Activated B cell treated with CpG ODN at 0.5 μM for 24 hours (primary cell): Measurements from ENCODE around the gene FOXD3. TPM values are rescaled to one million over a fixed set of nuclear protein-coding genes. Genes with fewer than 3 reads are reported as not detected.
A peak's percentile ranks its signal among the peaks of the same experiment; 100 is the strongest.

Source experiments
- ATAC-seq: fragments of 200-7000 bp; cut with Tn5 transposase; one replicate; pipeline ENCODE4 v1.10.0; 2021; ENCODE audit warnings: low read depth, mild to moderate bottlenecking, moderate library complexity
- CTCF ChIA-PET: fragments of 350-600 bp; sonication (Branson Sonifier 250); formaldehyde crosslinking; loops from one replicate; lab custom pipeline; 2021; ENCODE audit warnings: antibody characterized with exemption; lab: Charles Lee
- POLR2A ChIA-PET: fragments of 350-600 bp; sonication (Branson Sonifier 250); formaldehyde crosslinking; loops from one replicate; lab custom pipeline; 2021; ENCODE audit warnings: antibody characterized with exemption; lab: Charles Lee
- DNase-seq: peaks from one replicate; pipeline ENCODE4 v3.0.0; 2022
- H3K27ac Mint-ChIP-seq: one replicate; pipeline ENCODE4 v1.8.0; 2020; ENCODE audit warnings: mixed read lengths
- H3K27me3 Mint-ChIP-seq: one replicate; pipeline ENCODE4 v1.8.0; 2021; ENCODE audit warnings: mixed read lengths
- H3K36me3 Mint-ChIP-seq: one replicate; pipeline ENCODE4 v1.8.0; 2021; ENCODE audit warnings: low read depth, mixed read lengths
- H3K4me1 Mint-ChIP-seq: one replicate; pipeline ENCODE4 v1.8.0; 2021; ENCODE audit warnings: mixed read lengths
- H3K4me3 Mint-ChIP-seq: one replicate; pipeline ENCODE4 v1.8.0; 2020; ENCODE audit warnings: mild to moderate bottlenecking, mixed read lengths
- H3K9me3 Mint-ChIP-seq: one replicate; pipeline ENCODE4 v1.8.0; 2020; ENCODE audit warnings: mixed read lengths
- CTCF ChIP-seq: fragments of 200-600 bp; IDR thresholded peaks from one replicate; pipeline ENCODE4 v1.8.0; 2022; ENCODE audit warnings: antibody characterized with exemption, mild to moderate bottlenecking
- intact Hi-C: fragments of 100-400 bp; cut with micrococcal nuclease; formaldehyde crosslinking; loops from one replicate; pipeline ENCODE4 v1.15.1; 2024
- total RNA-seq: library from RNA; stranded (reverse); gene quantifications from 2 replicates; pipeline ENCODE4 v1.2.3, GENCODE V29; 2022

Gene FOXD3
- total RNA-seq, 1 donor from 2014 or later: not detected

GRCh38 chr1:63316984-63317816 lies 5.2 kb upstream of the FOXD3 start:
- Mint-ChIP-seq H3K27me3 (peaks cover 60% of the 10 kb centered on the region), H3K4me3 (peak overlapping the region; percentile 69), H3K36me3 (peaks cover 7% of the 10 kb centered on the region), H3K9me3 (peaks cover 5% of the 10 kb centered on the region), H3K4me1 (peaks cover 23% of the 10 kb centered on the region), H3K27ac (peak overlapping the region; percentile 18)
- intact Hi-C loops: loop anchor here (1.0 to 2.0 kb wide), 3 partner anchors 14 to 220 kb away; no protein-coding TSS in a partner anchor
- DNase-seq (peak; percentile 40), ATAC-seq (peak; percentile 66)
- ChIA-PET CTCF (interaction anchor here (1.0 to 1.4 kb wide), 3 partner anchors 9 to 125 kb away, joined by 3 to 4 read pairs (median 3); no protein-coding TSS in a partner anchor), POLR2A (interaction anchor here (0.6 kb wide), 1 partner anchor 766 kb away, joined by 4 read pairs; no protein-coding TSS in a partner anchor)
- TF ChIP-seq CTCF: no peak

DNA sequence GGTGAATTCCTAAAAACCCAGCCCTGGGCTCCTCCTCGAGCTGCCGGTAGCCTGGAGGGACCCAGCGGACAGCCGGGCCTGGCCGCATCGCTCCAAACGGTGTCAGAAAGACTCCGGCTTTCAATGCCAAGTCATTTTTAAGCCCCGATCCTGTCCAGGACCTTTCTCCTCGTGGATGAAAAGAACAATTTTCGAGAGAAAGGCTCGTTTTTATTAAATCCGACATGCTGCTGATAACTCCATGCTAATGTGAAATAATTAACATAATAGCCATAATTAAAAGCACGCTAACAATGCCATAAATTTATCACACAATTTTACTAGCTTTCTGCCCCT lies 4.6 kb upstream of the FOXD3 start:
- Mint-ChIP-seq H3K36me3 (peaks cover 7% of the 10 kb centered on the region), H3K27ac (peak overlapping the region; percentile 70), H3K27me3 (peaks cover 62% of the 10 kb centered on the region), H3K9me3 (peaks cover 5% of the 10 kb centered on the region), H3K4me1 (peaks cover 25% of the 10 kb centered on the region), H3K4me3 (peak overlapping the region; percentile 69)
- ATAC-seq: no peak
- DNase-seq: no peak
- CTCF ChIA-PET: interaction anchor here (1.4 kb wide), 1 partner anchor 124 kb away, joined by 3 read pairs; no protein-coding TSS in a partner anchor
- TF ChIP-seq CTCF: no peak
- intact Hi-C loops: loop anchor here (1.0 to 2.0 kb wide), 3 partner anchors 14 to 219 kb away; no protein-coding TSS in a partner anchor
- POLR2A ChIA-PET: no interaction called here

GRCh38 chr1:63318201-63318979 lies 4.0 kb upstream of the FOXD3 start:
- intact Hi-C loops: no loop called here
- ChIA-PET POLR2A (no interaction called here), CTCF (no interaction called here)
- H3K4me1 Mint-ChIP-seq: peaks cover 26% of the 10 kb centered on the region
- H3K27me3 Mint-ChIP-seq: peaks cover 60% of the 10 kb centered on the region
- no peak for TF ChIP-seq CTCF
- H3K27ac Mint-ChIP-seq: peak overlapping the region; percentile 70
- no peak for ATAC-seq
- H3K4me3 Mint-ChIP-seq: peak overlapping the region; percentile 69
- H3K9me3 Mint-ChIP-seq: peaks cover 5% of the 10 kb centered on the region
- peaks cover 7% of the 10 kb centered on the region for H3K36me3 Mint-ChIP-seq
- no peak for DNase-seq

DNA sequence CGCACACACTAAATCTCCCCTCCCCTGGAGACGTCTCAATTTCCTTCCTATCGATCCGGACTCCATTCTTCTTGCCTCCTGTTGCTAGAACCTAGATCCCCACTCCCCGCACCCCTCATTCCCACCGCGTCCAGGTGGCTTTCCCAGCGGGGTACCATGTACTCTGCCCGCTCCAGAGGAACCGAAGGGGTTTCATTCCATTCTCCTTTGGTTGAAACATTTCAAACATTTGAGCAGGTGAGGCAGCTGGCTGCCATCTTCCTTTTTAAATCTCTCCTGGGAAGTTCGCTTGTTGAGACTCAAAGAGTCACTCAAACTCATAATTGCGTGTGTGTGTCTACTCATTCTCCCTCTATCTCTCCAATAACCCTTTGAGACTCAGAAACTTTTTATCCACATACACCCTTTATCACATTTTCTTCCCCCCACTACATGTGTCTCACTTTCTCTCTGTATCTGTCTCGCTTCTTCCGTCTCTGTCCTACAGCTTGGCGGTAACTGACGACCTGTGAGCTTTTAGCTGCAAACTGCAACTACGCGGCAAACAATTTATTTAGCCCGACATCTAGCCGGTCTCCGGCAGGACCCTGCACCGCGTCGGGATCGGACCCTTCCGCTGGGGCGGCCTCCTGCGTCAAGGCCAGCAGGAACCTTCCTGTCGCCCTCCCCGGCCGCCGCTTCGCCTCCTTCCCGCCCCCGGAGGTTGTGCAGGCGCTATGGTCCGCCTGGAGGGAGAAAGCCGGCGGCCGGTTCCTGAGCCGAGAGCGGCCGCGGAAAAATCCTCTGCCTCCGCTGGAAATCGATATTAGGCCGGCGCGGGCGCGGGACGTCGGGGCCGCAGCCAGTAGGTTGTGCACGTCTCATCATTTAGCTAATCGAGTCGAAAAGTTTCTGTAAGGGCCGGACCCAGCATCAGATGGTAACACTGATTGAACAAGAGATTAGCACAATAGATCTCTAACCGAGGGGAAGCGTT lies 3.0 kb upstream of the FOXD3 start:
- intact Hi-C loops: loop anchor here (5.0 kb wide), 1 partner anchor 203 kb away; the partner anchor contains the start of genes EFCAB7 and ITGB3BP
- Mint-ChIP-seq H3K9me3 (peaks cover 5% of the 10 kb centered on the region), H3K4me3 (peak overlapping the region; percentile 11), H3K4me1 (peaks cover 28% of the 10 kb centered on the region), H3K27ac (peak overlapping the region; percentile 65), H3K27me3 (peaks cover 57% of the 10 kb centered on the region), H3K36me3 (peaks cover 7% of the 10 kb centered on the region)
- ChIA-PET CTCF (no interaction called here), POLR2A (interaction anchor here (0.6 kb wide), 1 partner anchor 11 kb away, joined by 3 read pairs; no protein-coding TSS in a partner anchor)
- DNase-seq (peak; percentile 16), ATAC-seq (no peak)
- no peak for TF ChIP-seq CTCF
